Caco-2 (cell line): ENCODE data around the gene SPOCK2. TPM values are rescaled to one million over a fixed set of nuclear protein-coding genes. Genes with fewer than 3 reads are reported as not detected.

Experiments
- BruUV-seq: library from RNA; stranded (reverse); fragments of 400-500 nt; replicated peaks from 2 replicates; lab custom pipeline; 2021; lab: Mats Ljungman, UMichigan
- CTCF ChIA-PET: fragments of 300-600 bp; sonication (Branson Sonifier 250); formaldehyde crosslinking; loops from one replicate; lab custom pipeline; 2022; ENCODE audit warnings: antibody characterized with exemption; lab: Charles Lee
- POLR2A ChIA-PET: fragments of 300-600 bp; sonication (Branson Sonifier 250); formaldehyde crosslinking; loops from one replicate; lab custom pipeline; 2022; ENCODE audit warnings: antibody characterized with exemption; lab: Charles Lee
- DNase-seq, 2 experiments: peaks; one replicate each; pipeline versions ENCODE4 v3.0.0 to v3.0.0-alpha.2; 2020 to 2022
- H3K27me3 ChIP-seq: replicated peaks from 2 replicates; pipeline ENCODE4 v1.6.0; 2011; ENCODE audit warnings: low read length; ENCODE audit not compliant: control insufficient read depth, insufficient read depth
- H3K36me3 ChIP-seq: 2 replicates; pipeline ENCODE4 v1.5.1; 2011; ENCODE audit warnings: low read length; ENCODE audit not compliant: control insufficient read depth, insufficient read depth
- H3K4me1 ChIP-seq: fragments of 250-450 bp; sonication (Bioruptor Pico); 2 replicates; pipeline ENCODE4 v1.5.1; 2020; ENCODE audit warnings: mild to moderate bottlenecking
- H3K4me3 ChIP-seq: 2 replicates; pipeline ENCODE4 v1.5.1; 2011; ENCODE audit warnings: low read depth, mild to moderate bottlenecking, control low read depth, low read length
- H3K9me3 ChIP-seq: fragments of 250-450 bp; sonication (Bioruptor Pico); 2 replicates; pipeline ENCODE4 v1.5.1; 2020; ENCODE audit warnings: mild to moderate bottlenecking, moderate library complexity
- H3K27ac Mint-ChIP-seq: one replicate; pipeline ENCODE4 v1.8.0; 2022; ENCODE audit warnings: mixed read lengths; ENCODE audit not compliant: unreplicated experiment
- H3K27me3 Mint-ChIP-seq: one replicate; pipeline ENCODE4 v1.8.0; 2022; ENCODE audit warnings: mixed read lengths; ENCODE audit not compliant: insufficient read depth, unreplicated experiment
- H3K36me3 Mint-ChIP-seq: one replicate; pipeline ENCODE4 v1.8.0; 2022; ENCODE audit warnings: mild to moderate bottlenecking, mixed read lengths; ENCODE audit not compliant: insufficient read depth, unreplicated experiment
- H3K4me1 Mint-ChIP-seq: one replicate; pipeline ENCODE4 v1.8.0; 2022; ENCODE audit warnings: low read depth, mixed read lengths; ENCODE audit not compliant: unreplicated experiment
- H3K4me3 Mint-ChIP-seq: one replicate; pipeline ENCODE4 v1.8.0; 2022; ENCODE audit warnings: mild to moderate bottlenecking, moderate library complexity, mixed read lengths; ENCODE audit not compliant: unreplicated experiment
- H3K9me3 Mint-ChIP-seq: one replicate; pipeline ENCODE4 v1.8.0; 2022; ENCODE audit warnings: mixed read lengths; ENCODE audit not compliant: unreplicated experiment
- CTCF ChIP-seq, 2 experiments: fragments of 200-600 bp in 1 of 2; IDR thresholded peaks; 1 replicate in 1 of 2; 2 replicates in 1 of 2; pipeline versions ENCODE4 v1.5.1 to v1.8.0; 2011 to 2022; ENCODE audit warnings: antibody characterized with exemption in 1 of 2, control low read depth in 1 of 2, inconsistent platforms in 1 of 2, low read depth in 1 of 2, low read length in 1 of 2, mild to moderate bottlenecking in 1 of 2, moderate library complexity in 1 of 2; ENCODE audit not compliant: insufficient read depth in 1 of 2, severe bottlenecking in 1 of 2, unreplicated experiment in 1 of 2
- intact Hi-C: fragments of 100-400 bp; cut with micrococcal nuclease; formaldehyde crosslinking; loops from one replicate; pipeline ENCODE4 v1.10.0; 2022; ENCODE audit not compliant: unreplicated experiment
- total RNA-seq: library from RNA; stranded (reverse); gene quantifications from 2 replicates; pipeline ENCODE4 v1.2.3, GENCODE V29; 2022

Gene SPOCK2
- total RNA-seq, 1 experiment from 2014 or later = 1.6 TPM

GRCh38 chr10:72016608-72017300 lies 71.6 kb downstream of the SPOCK2 start:
- peaks cover 35% of the 10 kb centered on the region for H3K4me1 Mint-ChIP-seq
- intact Hi-C loops = loop anchor here (2.0 kb wide), 1 partner anchor 32 kb away; no protein-coding TSS in a partner anchor
- ChIA-PET POLR2A (no interaction called here), CTCF (no interaction called here)
- Histone ChIP-seq H3K4me1 (peaks cover 30% of the 10 kb centered on the region), H3K27me3 (no peaks in the 10 kb centered on the region), H3K9me3 (no peaks in the 10 kb centered on the region), H3K4me3 (no peak overlapping the region), H3K36me3 (no peaks in the 10 kb centered on the region)
- peaks cover 9% of the 10 kb centered on the region for H3K9me3 Mint-ChIP-seq
- H3K27me3 Mint-ChIP-seq = no peaks in the 10 kb centered on the region
- no peak overlapping the region for H3K4me3 Mint-ChIP-seq
- peak overlapping the region; percentile 34 for H3K27ac Mint-ChIP-seq
- no peak for DNase-seq
- peaks cover 9% of the 10 kb centered on the region for H3K36me3 Mint-ChIP-seq
- BruUV-seq = no TSS peak
- TF ChIP-seq CTCF (IDR thresholded peaks at IDR 0.05; ENCODE audit: insufficient read depth in 1 of 2, low read depth in 1 of 2, low read length in 1 of 2, severe bottlenecking in 1 of 2, unreplicated experiment in 1 of 2) = no peak

GRCh38 chr10:72015841-72016240 lies 72.5 kb downstream of the SPOCK2 start:
- ChIA-PET CTCF (no interaction called here), POLR2A (no interaction called here)
- TF ChIP-seq CTCF (IDR thresholded peaks at IDR 0.05; ENCODE audit: insufficient read depth in 1 of 2, low read depth in 1 of 2, low read length in 1 of 2, severe bottlenecking in 1 of 2, unreplicated experiment in 1 of 2) = no peak
- Mint-ChIP-seq H3K36me3 (peaks cover 14% of the 10 kb centered on the region), H3K9me3 (peaks cover under 1% of the 10 kb centered on the region), H3K4me3 (no peak overlapping the region), H3K27me3 (no peaks in the 10 kb centered on the region), H3K27ac (no peak overlapping the region), H3K4me1 (peaks cover 35% of the 10 kb centered on the region)
- DNase-seq = no peak
- intact Hi-C loops = loop anchor here (2.0 kb wide), 1 partner anchor 33 kb away; no protein-coding TSS in a partner anchor
- H3K4me1 ChIP-seq = peaks cover 30% of the 10 kb centered on the region
- no peaks in the 10 kb centered on the region for H3K9me3 ChIP-seq
- no TSS peak for BruUV-seq
- H3K27me3 ChIP-seq = no peaks in the 10 kb centered on the region
- no peak overlapping the region for H3K4me3 ChIP-seq
- no peaks in the 10 kb centered on the region for H3K36me3 ChIP-seq

GRCh38 chr10:72014785-72015480 lies 73.4 kb downstream of the SPOCK2 start:
- POLR2A ChIA-PET = interaction anchor here (0.6 kb wide), 1 partner anchor 316 kb away, joined by 7 read pairs; no protein-coding TSS in a partner anchor
- no peak overlapping the region for H3K27ac Mint-ChIP-seq

More at GRCh38 chr10:72014785-72015480, 73.4 kb downstream of the SPOCK2 start:
- H3K9me3 Mint-ChIP-seq = no peaks in the 10 kb centered on the region
- no peak for TF ChIP-seq CTCF (IDR thresholded peaks at IDR 0.05; ENCODE audit: insufficient read depth in 1 of 2, low read depth in 1 of 2, low read length in 1 of 2, severe bottlenecking in 1 of 2, unreplicated experiment in 1 of 2)
- no peaks in the 10 kb centered on the region for H3K27me3 Mint-ChIP-seq
- Histone ChIP-seq H3K27me3 (no peaks in the 10 kb centered on the region), H3K36me3 (peaks cover under 1% of the 10 kb centered on the region; the same call in 1 of the 2 replicates), H3K9me3 (no peaks in the 10 kb centered on the region), H3K4me1 (peaks cover 27% of the 10 kb centered on the region), H3K4me3 (no peak overlapping the region)
- CTCF ChIA-PET = interaction anchor here (1.2 to 3.9 kb wide), 2 partner anchors 34 to 119 kb away, joined by 3 to 21 read pairs; no protein-coding TSS in a partner anchor
- H3K4me3 Mint-ChIP-seq = no peak overlapping the region
- H3K4me1 Mint-ChIP-seq = peaks cover 35% of the 10 kb centered on the region
- no TSS peak for BruUV-seq
- H3K36me3 Mint-ChIP-seq = peaks cover 20% of the 10 kb centered on the region
- intact Hi-C loops = no loop called here
- no peak for DNase-seq
